Measurements from ENCODE around the gene FHAD1. TPM values are rescaled to one million over a fixed set of nuclear protein-coding genes. Genes with fewer than 3 reads are reported as not detected.
A peak's percentile ranks its signal among the peaks of the same experiment; 100 is the strongest.

Gene FHAD1
- total and polyA plus RNA-seq, 2 of the 13 experiments (the other 11 are each of a cell fraction or from before 2014, with no cell fraction given) = not detected

DNA sequence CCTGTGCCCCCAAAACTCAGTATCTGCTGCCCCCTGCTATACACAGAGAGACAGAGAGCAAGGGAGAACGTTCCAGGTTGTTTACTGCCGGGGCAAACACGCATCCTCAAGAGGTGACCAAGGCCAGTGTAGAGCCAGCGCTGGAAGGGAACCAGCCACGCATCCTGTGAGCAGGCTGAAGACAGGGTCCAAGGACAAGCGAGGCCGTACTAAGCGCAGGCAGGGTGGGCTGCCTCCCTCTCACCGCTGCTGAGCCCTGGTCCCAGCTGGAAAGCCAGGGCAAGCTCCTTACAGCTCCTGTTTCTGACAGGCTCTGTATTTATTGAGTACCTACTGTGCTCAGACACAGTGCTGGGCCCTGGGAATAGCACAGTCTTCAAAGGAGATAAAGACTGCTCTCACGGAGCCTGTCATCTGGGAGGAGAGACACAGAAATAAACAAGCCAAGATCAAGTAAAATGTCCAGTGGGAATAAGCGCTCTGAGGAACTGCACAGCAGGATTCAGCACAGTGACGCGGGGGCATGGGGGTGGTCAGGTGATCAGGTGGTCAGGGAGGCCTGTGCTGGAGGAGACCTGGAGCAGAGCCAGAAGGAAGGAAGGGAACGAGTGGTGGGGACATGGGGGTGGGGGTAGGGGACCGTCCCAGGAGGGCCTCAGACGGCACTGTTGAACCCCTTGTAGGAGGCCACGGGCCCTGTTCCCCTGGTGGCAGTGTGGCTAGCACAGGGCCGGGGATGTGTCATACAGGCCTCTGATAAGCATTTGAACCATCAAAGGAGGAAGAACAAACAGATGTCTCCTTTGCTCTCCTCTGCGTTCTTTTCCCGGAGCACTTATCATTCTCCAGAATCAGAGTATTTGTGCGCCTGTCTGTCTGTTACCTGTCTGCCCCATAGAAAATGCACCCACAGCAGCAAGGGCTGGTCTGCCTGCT lies 124.9 kb downstream of the FHAD1 start (continued):
- no peak for TF ChIP-seq ZNF615 (CRISPR knock-in tag; IDR thresholded peaks at IDR 0.05; ENCODE audit: borderline replicate concordance)
- TF ChIP-seq MYNN (CRISPR knock-in tag; IDR thresholded peaks at IDR 0.05; ENCODE audit: low read depth) = no peak
- TF ChIP-seq CHD4 (IDR thresholded peaks at IDR 0.05; ENCODE audit: borderline replicate concordance, low read length) = no peak
- TF ChIP-seq, protein P1, sequence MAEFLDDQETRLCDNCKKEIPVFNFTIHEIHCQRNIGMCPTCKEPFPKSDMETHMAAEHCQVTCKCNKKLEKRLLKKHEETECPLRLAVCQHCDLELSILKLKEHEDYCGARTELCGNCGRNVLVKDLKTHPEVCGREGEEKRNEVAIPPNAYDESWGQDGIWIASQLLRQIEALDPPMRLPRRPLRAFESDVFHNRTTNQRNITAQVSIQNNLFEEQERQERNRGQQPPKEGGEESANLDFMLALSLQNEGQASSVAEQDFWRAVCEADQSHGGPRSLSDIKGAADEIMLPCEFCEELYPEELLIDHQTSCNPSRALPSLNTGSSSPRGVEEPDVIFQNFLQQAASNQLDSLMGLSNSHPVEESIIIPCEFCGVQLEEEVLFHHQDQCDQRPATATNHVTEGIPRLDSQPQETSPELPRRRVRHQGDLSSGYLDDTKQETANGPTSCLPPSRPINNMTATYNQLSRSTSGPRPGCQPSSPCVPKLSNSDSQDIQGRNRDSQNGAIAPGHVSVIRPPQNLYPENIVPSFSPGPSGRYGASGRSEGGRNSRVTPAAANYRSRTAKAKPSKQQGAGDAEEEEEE (CRISPR knock-in tag; IDR thresholded peaks at IDR 0.05; ENCODE audit: borderline replicate concordance) = no peak
- TF ChIP-seq, protein P2, sequence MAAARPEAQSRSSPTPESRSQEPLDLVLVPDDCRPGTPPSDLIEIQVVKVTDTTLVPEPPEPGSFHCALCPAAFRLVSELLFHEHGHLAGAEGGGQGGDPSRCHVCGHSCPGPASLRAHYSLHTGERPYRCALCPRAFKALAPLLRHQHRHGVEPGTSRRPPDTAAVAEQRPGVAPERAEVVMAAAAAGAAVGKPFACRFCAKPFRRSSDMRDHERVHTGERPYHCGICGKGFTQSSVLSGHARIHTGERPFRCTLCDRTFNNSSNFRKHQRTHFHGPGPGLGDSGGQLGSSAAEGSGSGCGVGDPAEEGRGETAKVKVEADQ (CRISPR knock-in tag; IDR thresholded peaks at IDR 0.05; ENCODE audit: borderline replicate concordance) = no peak
- TF ChIP-seq ATF7 (IDR thresholded peaks at IDR 0.05) = no peak
- TF ChIP-seq ATF7 (CRISPR knock-in tag; IDR thresholded peaks at IDR 0.05) = no peak
- 0 out of 2 replicates have a peak, but pooled peaks have one; percentile 35 for TF ChIP-seq ZNF607 (CRISPR knock-in tag; IDR thresholded peaks at IDR 0.05; ENCODE audit: borderline replicate concordance)
- 0 out of 2 replicates have a peak, but pooled peaks have one; percentile 14 for TF ChIP-seq ZBTB38 (CRISPR knock-in tag; IDR thresholded peaks at IDR 0.05)
- TF ChIP-seq ELF3 (CRISPR knock-in tag; IDR thresholded peaks at IDR 0.05) = peak; percentile 62; the same call in 1 of the 2 replicates
- no peak for TF ChIP-seq CENPT (CRISPR knock-in tag; IDR thresholded peaks at IDR 0.05; ENCODE audit: low read depth)
- no peak; the same call in 1 of the 2 replicates for TF ChIP-seq ZNF205 (CRISPR knock-in tag; IDR thresholded peaks at IDR 0.05)
- TF ChIP-seq, protein P3, sequence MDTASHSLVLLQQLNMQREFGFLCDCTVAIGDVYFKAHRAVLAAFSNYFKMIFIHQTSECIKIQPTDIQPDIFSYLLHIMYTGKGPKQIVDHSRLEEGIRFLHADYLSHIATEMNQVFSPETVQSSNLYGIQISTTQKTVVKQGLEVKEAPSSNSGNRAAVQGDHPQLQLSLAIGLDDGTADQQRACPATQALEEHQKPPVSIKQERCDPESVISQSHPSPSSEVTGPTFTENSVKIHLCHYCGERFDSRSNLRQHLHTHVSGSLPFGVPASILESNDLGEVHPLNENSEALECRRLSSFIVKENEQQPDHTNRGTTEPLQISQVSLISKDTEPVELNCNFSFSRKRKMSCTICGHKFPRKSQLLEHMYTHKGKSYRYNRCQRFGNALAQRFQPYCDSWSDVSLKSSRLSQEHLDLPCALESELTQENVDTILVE (CRISPR knock-in tag; IDR thresholded peaks at IDR 0.05) = no peak
- no peak for TF ChIP-seq YY1 (IDR thresholded peaks at IDR 0.05; ENCODE audit: insufficient read depth, insufficient replicate concordance, low read depth, low read length)
- TF ChIP-seq ZSCAN31 (CRISPR knock-in tag; IDR thresholded peaks at IDR 0.05; ENCODE audit: low read depth) = peak; percentile 49; the same call in 1 of the 2 replicates
- TF ChIP-seq ZNF12 (CRISPR knock-in tag; IDR thresholded peaks at IDR 0.05) = no peak
- TF ChIP-seq, protein P4, sequence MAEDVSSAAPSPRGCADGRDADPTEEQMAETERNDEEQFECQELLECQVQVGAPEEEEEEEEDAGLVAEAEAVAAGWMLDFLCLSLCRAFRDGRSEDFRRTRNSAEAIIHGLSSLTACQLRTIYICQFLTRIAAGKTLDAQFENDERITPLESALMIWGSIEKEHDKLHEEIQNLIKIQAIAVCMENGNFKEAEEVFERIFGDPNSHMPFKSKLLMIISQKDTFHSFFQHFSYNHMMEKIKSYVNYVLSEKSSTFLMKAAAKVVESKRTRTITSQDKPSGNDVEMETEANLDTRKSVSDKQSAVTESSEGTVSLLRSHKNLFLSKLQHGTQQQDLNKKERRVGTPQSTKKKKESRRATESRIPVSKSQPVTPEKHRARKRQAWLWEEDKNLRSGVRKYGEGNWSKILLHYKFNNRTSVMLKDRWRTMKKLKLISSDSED (CRISPR knock-in tag; IDR thresholded peaks at IDR 0.05) = no peak
- TF ChIP-seq HNRNPL (IDR thresholded peaks at IDR 0.05; ENCODE audit: low read depth, low read length) = no peak
- TF ChIP-seq SIX1 (CRISPR knock-in tag; IDR thresholded peaks at IDR 0.05; ENCODE audit: borderline replicate concordance) = no peak
- peak; percentile 72; the same call in 1 of the 2 replicates for TF ChIP-seq FOXO1 (CRISPR knock-in tag; IDR thresholded peaks at IDR 0.05)
- no peak for TF ChIP-seq CBX2 (IDR thresholded peaks at IDR 0.05; ENCODE audit: low read depth, low read length)
- TF ChIP-seq CBX2 (CRISPR knock-in tag; IDR thresholded peaks at IDR 0.05; ENCODE audit: low read depth) = no peak
- TF ChIP-seq ZKSCAN1 (IDR thresholded peaks at IDR 0.05; ENCODE audit: low read length) = peak; percentile 61; the same call in 1 of the 2 replicates
- TF ChIP-seq TMF1 (CRISPR knock-in tag; IDR thresholded peaks at IDR 0.05; ENCODE audit: low read depth) = no peak
- TF ChIP-seq ONECUT2 (CRISPR knock-in tag; IDR thresholded peaks at IDR 0.05) = no peak
- no peak for TF ChIP-seq ZNF24 (IDR thresholded peaks at IDR 0.05)

All from HepG2 (cell line).